H9 (cell line): Measurements from ENCODE around the gene FUZ. TPM values are rescaled to one million over a fixed set of nuclear protein-coding genes. Genes with fewer than 3 reads are reported as not detected.

Experiments used
- DNase-seq: peaks from one replicate; pipeline ENCODE4 v3.0.0-alpha.2; 2017
- H2AFZ ChIP-seq: one replicate; pipeline ENCODE4 v1.6.1; 2013; ENCODE audit warnings: mild to moderate bottlenecking, low read length, control low read depth, moderate library complexity
- H2AK5ac ChIP-seq: 2 replicates; pipeline ENCODE4 v1.6.1; 2013; ENCODE audit warnings: low read length, control low read depth, mixed read lengths; ENCODE audit not compliant: insufficient read length
- H2BK120ac ChIP-seq: one replicate; pipeline ENCODE4 v1.6.1; 2013; ENCODE audit warnings: low read depth, mild to moderate bottlenecking, low read length, control low read depth, inconsistent platforms; ENCODE audit not compliant: poor library complexity, severe bottlenecking
- H2BK12ac ChIP-seq: 2 replicates; pipeline ENCODE4 v1.6.1; 2013; ENCODE audit warnings: low read length, control low read depth, mixed read lengths, low read depth; ENCODE audit not compliant: insufficient read length
- H2BK15ac ChIP-seq: 2 replicates; pipeline ENCODE4 v1.6.1; 2013; ENCODE audit warnings: low read depth, low read length, control low read depth
- H2BK20ac ChIP-seq: one replicate; pipeline ENCODE4 v1.6.1; 2013; ENCODE audit warnings: low read depth, mild to moderate bottlenecking, low read length, control low read depth, inconsistent platforms; ENCODE audit not compliant: poor library complexity, severe bottlenecking
- H2BK5ac ChIP-seq: 2 replicates; pipeline ENCODE4 v1.6.1; 2013; ENCODE audit warnings: low read length, control low read depth, mixed read lengths; ENCODE audit not compliant: insufficient read length
- H3K14ac ChIP-seq: 2 replicates; pipeline ENCODE4 v1.6.1; 2013; ENCODE audit warnings: low read length, control low read depth; ENCODE audit not compliant: insufficient read depth
- H3K18ac ChIP-seq: 2 replicates; pipeline ENCODE4 v1.6.1; 2013; ENCODE audit warnings: low read depth, mild to moderate bottlenecking, mixed read lengths, low read length, control low read depth; ENCODE audit not compliant: insufficient read length
- H3K23ac ChIP-seq: 2 replicates; pipeline ENCODE4 v1.6.1; 2013; ENCODE audit warnings: low read length, control low read depth, mixed read lengths, low read depth; ENCODE audit not compliant: insufficient read length
- H3K23me2 ChIP-seq: 2 replicates; pipeline ENCODE4 v1.6.1; 2013; ENCODE audit warnings: low read depth, mild to moderate bottlenecking, mixed read lengths, low read length, control low read depth; ENCODE audit not compliant: insufficient read length, poor library complexity, severe bottlenecking
- H3K27ac ChIP-seq: 2 replicates; pipeline ENCODE4 v1.5.1; 2013; ENCODE audit warnings: low read length, control low read depth, mixed read lengths, low read depth; ENCODE audit not compliant: insufficient read length
- H3K27me3 ChIP-seq: 2 replicates; pipeline ENCODE4 v1.6.1; 2013; ENCODE audit warnings: low read length, control low read depth, inconsistent platforms; ENCODE audit not compliant: insufficient read depth
- H3K4ac ChIP-seq: 2 replicates; pipeline ENCODE4 v1.6.1; 2013; ENCODE audit warnings: low read depth, mild to moderate bottlenecking, control low read depth, inconsistent platforms, low read length, moderate library complexity
- H3K4me1 ChIP-seq: 2 replicates; pipeline ENCODE4 v1.6.1; 2013; ENCODE audit warnings: low read length, control low read depth, inconsistent platforms; ENCODE audit not compliant: insufficient read depth
- H3K4me2 ChIP-seq: 2 replicates; pipeline ENCODE4 v1.6.1; 2013; ENCODE audit warnings: low read length, control low read depth, mixed read lengths; ENCODE audit not compliant: insufficient read length, insufficient read depth
- H3K56ac ChIP-seq: 2 replicates; pipeline ENCODE4 v1.6.1; 2013; ENCODE audit warnings: low read depth, mild to moderate bottlenecking, mixed read lengths, low read length, control low read depth; ENCODE audit not compliant: insufficient read length
- H3K79me1 ChIP-seq: 2 replicates; pipeline ENCODE4 v1.6.1; 2013; ENCODE audit warnings: low read depth, mild to moderate bottlenecking, moderate library complexity, low read length, control low read depth, inconsistent platforms; ENCODE audit not compliant: insufficient read depth, poor library complexity, severe bottlenecking
- H3K79me2 ChIP-seq: 2 replicates; pipeline ENCODE4 v1.6.1; 2013; ENCODE audit warnings: low read length, control low read depth, inconsistent platforms; ENCODE audit not compliant: insufficient read depth
- H3K9ac ChIP-seq: 2 replicates; pipeline ENCODE4 v1.6.1; 2013; ENCODE audit warnings: low read length, control low read depth, mixed read lengths; ENCODE audit not compliant: insufficient read length; ENCODE audit errors: extremely low read depth
- H3K9me3 ChIP-seq: one replicate; pipeline ENCODE4 v1.6.1; 2013; ENCODE audit warnings: low read depth, low read length, inconsistent platforms; ENCODE audit not compliant: control insufficient read depth
- H3T11ph ChIP-seq: one replicate; pipeline ENCODE4 v1.6.1; 2013; ENCODE audit warnings: mild to moderate bottlenecking, low read length, control low read depth, inconsistent platforms
- H4K20me1 ChIP-seq: one replicate; pipeline ENCODE4 v1.6.1; 2013; ENCODE audit not compliant: control insufficient read depth, insufficient read length, insufficient read depth
- H4K5ac ChIP-seq: 2 replicates; pipeline ENCODE4 v1.6.1; 2013; ENCODE audit warnings: low read depth, mild to moderate bottlenecking, mixed read lengths, low read length, control low read depth; ENCODE audit not compliant: insufficient read length
- H4K8ac ChIP-seq: replicated peaks from 2 replicates; pipeline ENCODE4 v1.6.1; 2013; ENCODE audit warnings: low read length, control low read depth, mixed read lengths, low read depth; ENCODE audit not compliant: insufficient read length
- H4K91ac ChIP-seq: 2 replicates; pipeline ENCODE4 v1.6.1; 2013; ENCODE audit warnings: low read depth, mild to moderate bottlenecking, moderate library complexity, mixed read lengths, low read length, control low read depth; ENCODE audit not compliant: insufficient read length
- H3K27ac Mint-ChIP-seq, 3 experiments: 2 replicates in 2 of 3; 3 replicates in 1 of 3; pipeline ENCODE4 v1.8.0; 2020 to 2021; ENCODE audit warnings: mixed read lengths in 3 of 3, mild to moderate bottlenecking in 1 of 3, moderate library complexity in 1 of 3
- H3K27me3 Mint-ChIP-seq: 2 replicates; pipeline ENCODE4 v1.8.0; 2021; ENCODE audit warnings: low read depth, mild to moderate bottlenecking, moderate library complexity, mixed read lengths
- H3K36me3 Mint-ChIP-seq, 3 experiments: 2 replicates in 2 of 3; 3 replicates in 1 of 3; pipeline ENCODE4 v1.8.0; 2020 to 2021; ENCODE audit warnings: low read depth in 3 of 3, mixed read lengths in 3 of 3; ENCODE audit not compliant: insufficient read depth in 1 of 3
- H3K4me1 Mint-ChIP-seq, 2 experiments: 2 replicates each; pipeline ENCODE4 v1.8.0; 2020; ENCODE audit warnings: mixed read lengths in 2 of 2
- H3K4me3 Mint-ChIP-seq, 2 experiments: 2 replicates in 1 of 2; 3 replicates in 1 of 2; pipeline ENCODE4 v1.8.0; 2020 to 2021; ENCODE audit warnings: mild to moderate bottlenecking in 2 of 2, mixed read lengths in 2 of 2, moderate library complexity in 1 of 2
- H3K9me3 Mint-ChIP-seq, 2 experiments: 2 replicates in 1 of 2; 3 replicates in 1 of 2; pipeline ENCODE4 v1.8.0; 2020; ENCODE audit warnings: mild to moderate bottlenecking in 2 of 2, mixed read lengths in 2 of 2, moderate library complexity in 1 of 2
- CTCF ChIP-seq: fragments of 200-600 bp; sonication (generic); conservative IDR thresholded peaks from 3 replicates; pipeline ENCODE4 v1.8.0; 2021; ENCODE audit warnings: antibody characterized with exemption, mild to moderate bottlenecking
- WGBS: extraction: QIAGEN DNeasy Blood & Tissue Kit; methylation state at CpG from one replicate; pipeline ENCODE4 v1.1.7; 2013; ENCODE audit warnings: missing lambda C conversion rate, low lambda C conversion rate, mixed read lengths; ENCODE audit not compliant: insufficient read length; ENCODE audit errors: extremely low coverage; 5-methylcytosine and 5-hydroxymethylcytosine counted together
- total RNA-seq: library from RNA; stranded (reverse); gene quantifications from 2 replicates; pipeline ENCODE4 v1.2.1, GENCODE V29; 2021

FUZ gene
- total RNA-seq, 1 experiment from 2014 or later = 25.1 TPM

GRCh38 chr19:49855676-49856573 lies 42.8 kb upstream of the FUZ start:
- no peak overlapping the region for H3K56ac ChIP-seq
- H3K4me1 ChIP-seq = no peaks in the 10 kb centered on the region
- WGBS = no CpG with 5 or more reads among the region's 21 CpGs
- peaks cover 21 to 68% (median 66%) of the 10 kb centered on the region in 3 experiments for H3K36me3 Mint-ChIP-seq
- H3K79me2 ChIP-seq = peaks cover 9% of the 10 kb centered on the region; the same call in 1 of the 2 replicates
- H3K4me1 Mint-ChIP-seq = peaks cover 15 to 22% of the 10 kb centered on the region in 2 experiments
- no peak overlapping the region for H3K18ac ChIP-seq
- H3K4me3 Mint-ChIP-seq = peak overlapping the region in 1 of 2 experiments; percentile 44; a peak in 2 of 5 replicates
- no peak overlapping the region for H3K27ac ChIP-seq
- no peaks in the 10 kb centered on the region for H3K27me3 ChIP-seq
- no peak overlapping the region for H3T11ph ChIP-seq
- peak overlapping the region in 2 of 3 experiments; percentile 89 to 91; a peak in 3 of 7 replicates for H3K27ac Mint-ChIP-seq
- H3K9ac ChIP-seq = no peak overlapping the region
- H3K23me2 ChIP-seq = peaks cover 6% of the 10 kb centered on the region
- no peak overlapping the region for H2AK5ac ChIP-seq
- H4K91ac ChIP-seq = no peak overlapping the region
- no peak overlapping the region for H3K14ac ChIP-seq
- H2AFZ ChIP-seq = no peak overlapping the region
- no peaks in the 10 kb centered on the region for H3K9me3 ChIP-seq
- H3K79me1 ChIP-seq = peaks cover 11% of the 10 kb centered on the region
- no peak overlapping the region for H3K4me2 ChIP-seq
- H2BK15ac ChIP-seq = no peak overlapping the region
- H4K5ac ChIP-seq = no peak overlapping the region
- H2BK120ac ChIP-seq = no peak overlapping the region
- no peak overlapping the region for H2BK5ac ChIP-seq
- no peak overlapping the region for H3K4ac ChIP-seq
- H3K27me3 Mint-ChIP-seq = peaks cover 2% of the 10 kb centered on the region; the same call in 1 of the 2 replicates
- no peak overlapping the region for H3K23ac ChIP-seq
- H4K8ac ChIP-seq = no peak overlapping the region
- H2BK20ac ChIP-seq = no peak overlapping the region
- peaks cover 6% of the 10 kb centered on the region for H4K20me1 ChIP-seq
- no peak overlapping the region for H2BK12ac ChIP-seq
- no peak for DNase-seq
- no peak for TF ChIP-seq CTCF
- no peaks in the 10 kb centered on the region for H3K9me3 Mint-ChIP-seq
